HK-2 (cell line): ENCODE data around the gene PLA2G4F.

Experiments used
- DNase-seq: peaks from one replicate; pipeline ENCODE4 v3.0.0-alpha.2; 2018; ENCODE audit not compliant: unreplicated experiment

The PLA2G4F gene

GRCh38 chr15:42163947-42164550 lies 7.6 kb upstream of the PLA2G4F start:
- no peak for DNase-seq

- DNase-seq = no peak
These were observed 6.9 kb upstream of the PLA2G4F start for GRCh38 chr15:42163291-42163690.

- no peak for DNase-seq
These were observed 3.7 kb upstream of the PLA2G4F start for GRCh38 chr15:42160136-42160535.

- DNase-seq = no peak
These were observed 3.1 kb upstream of the PLA2G4F start for GRCh38 chr15:42159381-42160015.

- no peak for DNase-seq
These were observed 2.5 kb upstream of the PLA2G4F start for GRCh38 chr15:42158941-42159340.

- no peak for DNase-seq
These were observed 1.7 kb upstream of the PLA2G4F start for GRCh38 chr15:42157981-42158765.

- DNase-seq = no peak
These were observed 945 bp upstream of the PLA2G4F start for GRCh38 chr15:42157381-42157780.

GRCh38 chr15:42155546-42156242 lies 742 bp downstream of the PLA2G4F start:
- no peak for DNase-seq

- no peak for DNase-seq
These were observed 1.5 kb downstream of the PLA2G4F start for GRCh38 chr15:42154956-42155355.

- no peak for DNase-seq
These were observed 2.1 kb downstream of the PLA2G4F start for GRCh38 chr15:42154212-42154941.

GRCh38 chr15:42153874-42154211 lies 2.6 kb downstream of the PLA2G4F start:
- no peak for DNase-seq

- DNase-seq = no peak
These were observed 3.3 kb downstream of the PLA2G4F start for GRCh38 chr15:42152921-42153698.

- DNase-seq = no peak
These were observed 4.1 kb downstream of the PLA2G4F start for GRCh38 chr15:42152196-42152920.

GRCh38 chr15:42151736-42152135 lies 4.7 kb downstream of the PLA2G4F start:
- no peak for DNase-seq

- DNase-seq = no peak
These were observed 5.3 kb downstream of the PLA2G4F start for GRCh38 chr15:42151141-42151561.

GRCh38 chr15:42150219-42150970 lies 6.0 kb downstream of the PLA2G4F start:
- DNase-seq = no peak

GRCh38 chr15:42149493-42150218 lies 6.8 kb downstream of the PLA2G4F start:
- DNase-seq = no peak

- no peak for DNase-seq
These were observed 7.5 kb downstream of the PLA2G4F start for GRCh38 chr15:42148808-42149492.

- no peak for DNase-seq
These were observed 9.1 kb downstream of the PLA2G4F start for GRCh38 chr15:42147431-42147735.
